ENCODE data around the gene USP11. TPM values are rescaled to one million over a fixed set of nuclear protein-coding genes. Genes with fewer than 3 reads are reported as not detected.

USP11 gene
- total and polyA plus RNA-seq, 2 of the 8 experiments (the other 6 are each of a cell fraction or from before 2014, with no cell fraction given): 40.9 to 84.0 TPM

DNA sequence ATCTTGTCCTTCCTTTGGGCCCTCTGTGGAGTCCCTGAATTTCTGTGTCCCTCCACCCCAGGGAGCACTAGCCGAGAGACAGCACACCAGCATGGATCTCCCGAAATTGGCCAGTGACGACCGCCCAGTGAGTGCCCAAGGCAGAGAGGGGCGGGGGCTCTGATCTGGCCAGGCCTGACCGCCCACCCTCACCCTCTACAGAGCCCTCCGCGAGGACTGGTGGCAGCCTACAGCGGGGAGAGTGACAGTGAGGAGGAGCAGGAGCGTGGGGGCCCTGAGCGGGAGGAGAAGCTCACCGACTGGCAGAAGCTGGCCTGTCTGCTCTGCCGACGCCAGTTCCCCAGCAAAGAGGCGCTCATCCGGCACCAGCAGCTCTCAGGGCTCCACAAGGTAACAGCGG, 47.6 kb upstream of the USP11 start:
- H2BK5ac ChIP-seq (ENCODE audit: low read depth, low read length): no peak overlapping the region
- no peak for DNase-seq (ENCODE audit: low read depth in 1 of 2, low spot score in 2 of 2)
- H2BK120ac ChIP-seq (replicated peaks; ENCODE audit: low read depth, low read length): no peak overlapping the region
- no peak overlapping the region for H2AFZ ChIP-seq (ENCODE audit: low read length)
- no peak overlapping the region for H4K5ac ChIP-seq (ENCODE audit: insufficient read length, low read depth, low read length)
- H3K79me2 ChIP-seq (ENCODE audit: control insufficient read depth in 1 of 2, insufficient read depth in 2 of 2, low read length in 2 of 2): no peaks in the 10 kb centered on the region
- no peak overlapping the region for H2BK12ac ChIP-seq (ENCODE audit: low read depth, low read length)
- H3K23me2 ChIP-seq (ENCODE audit: low read depth, low read length): no peaks in the 10 kb centered on the region
- H3K4ac ChIP-seq (replicated peaks; ENCODE audit: insufficient read length, low read depth, low read length): no peak overlapping the region
- no peak overlapping the region for H2BK20ac ChIP-seq (ENCODE audit: low read length)
- H3K4me2 ChIP-seq (ENCODE audit: insufficient read depth in 1 of 2, low read depth in 2 of 2, low read length in 2 of 2): no peak overlapping the region
- H3K14ac ChIP-seq (ENCODE audit: insufficient read length): no peak overlapping the region
- no peak overlapping the region for H4K91ac ChIP-seq (replicated peaks; ENCODE audit: insufficient read length, low read length)
- H3K4me1 ChIP-seq (replicated peaks in 1 of 4; ENCODE audit: control insufficient read depth in 3 of 4, insufficient read depth in 4 of 4, low read length in 3 of 4): peaks cover 0 to 2% (median 0%) of the 10 kb centered on the region in 4 experiments; a peak in 2 of 7 replicates
- no peak overlapping the region for H3K56ac ChIP-seq (replicated peaks; ENCODE audit: insufficient read length, low read depth, low read length)
- WGBS, 2 experiments (ENCODE audit: extremely low coverage in 1 of 2, insufficient coverage in 1 of 2, insufficient read length in 1 of 2, insufficient replicate concordance in 2 of 2, low coverage in 1 of 2, low lambda C conversion rate in 2 of 2, missing lambda C conversion rate in 1 of 2): 87% methylated on average over 11 of the region's 17 CpGs; no CpG with 5 or more reads in 1 of the 2 experiments
- H3K4me3 ChIP-seq (ENCODE audit: extremely low read depth in 1 of 4, insufficient read depth in 2 of 4, low read depth in 3 of 4, low read length in 4 of 4): no peak overlapping the region
- H3K18ac ChIP-seq (ENCODE audit: extremely low read depth, low read length): no peak overlapping the region
- peaks cover 0 to 2% of the 10 kb centered on the region in 2 experiments for H4K20me1 ChIP-seq (replicated peaks in 1 of 2; ENCODE audit: control insufficient read depth in 1 of 2, insufficient read depth in 2 of 2, low read length in 2 of 2)
- H2BK15ac ChIP-seq (ENCODE audit: low read length): no peak overlapping the region
- CTCF ChIA-PET (ENCODE audit: partially characterized antibody): no interaction called here
- H3K23ac ChIP-seq (ENCODE audit: insufficient read length): no peak overlapping the region
- H3K79me1 ChIP-seq (ENCODE audit: low read depth, low read length): no peaks in the 10 kb centered on the region
- no peak overlapping the region for H3K27ac ChIP-seq (ENCODE audit: low read depth, low read length)
- no peak overlapping the region for H4K8ac ChIP-seq (ENCODE audit: extremely low read depth, insufficient read depth, low read length)
- no peak overlapping the region for H2AK5ac ChIP-seq (ENCODE audit: low read depth, low read length)
- peaks cover 2 to 33% (median 18%) of the 10 kb centered on the region in 4 experiments; a peak in 6 of 8 replicates for H3K36me3 ChIP-seq (ENCODE audit: control insufficient read depth in 2 of 4, insufficient read depth in 4 of 4, low read length in 3 of 4)
- POLR2A ChIA-PET (ENCODE audit: partially characterized antibody): interaction anchor here (0.5 to 1.2 kb wide), 2 partner anchors 15 to 91 kb away, joined by 3 to 4 read pairs; no protein-coding TSS in a partner anchor
- H3K9me3 ChIP-seq (ENCODE audit: insufficient read depth in 2 of 2, low read depth in 1 of 2, low read length in 1 of 2): no peaks in the 10 kb centered on the region
- H3K27me3 ChIP-seq (replicated peaks in 1 of 4; ENCODE audit: control insufficient read depth in 3 of 4, extremely low read depth in 1 of 4, insufficient read depth in 3 of 4, low read length in 3 of 4): no peaks in the 10 kb centered on the region
- H3K9ac ChIP-seq (replicated peaks in 1 of 4; ENCODE audit: extremely low read depth in 1 of 4, low read depth in 3 of 4, low read length in 3 of 4): no peak overlapping the region
- no peak for FAIRE-seq
- TF ChIP-seq TBP (IDR thresholded peaks at IDR 0.05; ENCODE audit: low read depth, low read length) (no peak), PHF8 (conservative IDR thresholded peaks at IDR 0.05; ENCODE audit: low read depth, low read length) (no peak), HDAC2 (IDR thresholded peaks at IDR 0.05; ENCODE audit: borderline replicate concordance in 1 of 2, low read depth in 2 of 2, low read length in 2 of 2) (no peak), TAF1 (IDR thresholded peaks at IDR 0.05; ENCODE audit: low read depth, low read length) (no peak), RNF2 (IDR thresholded peaks at IDR 0.05; ENCODE audit: borderline replicate concordance, low read depth, low read length, missing control alignments, poor library complexity, severe bottlenecking) (no peak), RAD21 (IDR thresholded peaks at IDR 0.05 in 1 of 2, conservative IDR thresholded peaks at IDR 0.05 in 1 of 2; ENCODE audit: low read depth in 2 of 2, low read length in 2 of 2) (no peak), TCF12 (IDR thresholded peaks at IDR 0.05; ENCODE audit: low read depth, low read length) (no peak)

Data from H1 (cell line).